ENCODE results near the gene ZBTB8A.

ZBTB8A gene

DNA sequence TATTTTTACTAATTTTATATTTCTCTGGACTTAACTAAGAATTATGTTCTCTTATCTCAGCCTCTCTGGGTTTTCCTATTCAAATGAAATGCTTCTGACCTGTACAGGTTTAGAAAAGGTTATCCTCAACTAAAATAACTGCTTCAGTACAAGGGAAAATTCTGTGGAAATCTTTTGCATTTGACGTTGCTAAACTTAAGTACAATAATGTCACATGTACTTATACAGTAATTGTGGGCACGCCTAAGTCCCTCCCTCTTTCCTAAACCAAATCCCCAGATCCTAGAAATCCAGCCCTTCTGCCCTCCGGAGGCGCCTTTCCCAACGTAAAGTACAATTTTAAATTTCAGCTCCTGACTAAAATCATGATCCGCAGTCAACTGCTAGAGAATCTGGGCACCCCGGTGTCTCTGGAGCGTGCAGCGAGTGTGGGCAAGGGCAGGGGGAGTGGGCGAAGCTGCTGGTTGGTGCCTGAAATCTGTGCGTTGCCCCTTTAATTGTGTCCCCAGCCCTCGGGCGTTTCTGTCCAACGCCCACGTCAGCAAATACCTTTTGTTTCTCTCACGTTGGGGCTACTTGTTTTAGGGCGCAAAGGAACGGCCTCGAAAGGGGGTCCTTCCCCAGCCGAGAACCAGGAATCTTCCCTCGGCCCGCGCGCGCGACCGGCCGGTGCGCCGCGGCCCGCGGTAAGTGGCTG is at the start of gene ZBTB8A:
TSS of gene ZBTB8A (plus strand) at position 541 of the 697 bp plus-strand sequence. CDS start 53,505 bp downstream, outside the sequence.
- no peak for TF ChIP-seq ISL1 (CRISPR knock-in tag; IDR thresholded peaks at IDR 0.05)
- TF ChIP-seq ZFP30 (CRISPR knock-in tag; IDR thresholded peaks at IDR 0.05): no peak
- TF ChIP-seq ZNF70 (CRISPR knock-in tag; IDR thresholded peaks at IDR 0.05): no peak
- TF ChIP-seq, protein P1, sequence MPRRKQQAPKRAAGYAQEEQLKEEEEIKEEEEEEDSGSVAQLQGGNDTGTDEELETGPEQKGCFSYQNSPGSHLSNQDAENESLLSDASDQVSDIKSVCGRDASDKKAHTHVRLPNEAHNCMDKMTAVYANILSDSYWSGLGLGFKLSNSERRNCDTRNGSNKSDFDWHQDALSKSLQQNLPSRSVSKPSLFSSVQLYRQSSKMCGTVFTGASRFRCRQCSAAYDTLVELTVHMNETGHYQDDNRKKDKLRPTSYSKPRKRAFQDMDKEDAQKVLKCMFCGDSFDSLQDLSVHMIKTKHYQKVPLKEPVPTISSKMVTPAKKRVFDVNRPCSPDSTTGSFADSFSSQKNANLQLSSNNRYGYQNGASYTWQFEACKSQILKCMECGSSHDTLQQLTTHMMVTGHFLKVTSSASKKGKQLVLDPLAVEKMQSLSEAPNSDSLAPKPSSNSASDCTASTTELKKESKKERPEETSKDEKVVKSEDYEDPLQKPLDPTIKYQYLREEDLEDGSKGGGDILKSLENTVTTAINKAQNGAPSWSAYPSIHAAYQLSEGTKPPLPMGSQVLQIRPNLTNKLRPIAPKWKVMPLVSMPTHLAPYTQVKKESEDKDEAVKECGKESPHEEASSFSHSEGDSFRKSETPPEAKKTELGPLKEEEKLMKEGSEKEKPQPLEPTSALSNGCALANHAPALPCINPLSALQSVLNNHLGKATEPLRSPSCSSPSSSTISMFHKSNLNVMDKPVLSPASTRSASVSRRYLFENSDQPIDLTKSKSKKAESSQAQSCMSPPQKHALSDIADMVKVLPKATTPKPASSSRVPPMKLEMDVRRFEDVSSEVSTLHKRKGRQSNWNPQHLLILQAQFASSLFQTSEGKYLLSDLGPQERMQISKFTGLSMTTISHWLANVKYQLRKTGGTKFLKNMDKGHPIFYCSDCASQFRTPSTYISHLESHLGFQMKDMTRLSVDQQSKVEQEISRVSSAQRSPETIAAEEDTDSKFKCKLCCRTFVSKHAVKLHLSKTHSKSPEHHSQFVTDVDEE (CRISPR knock-in tag; IDR thresholded peaks at IDR 0.05): no peak
- TF ChIP-seq ZNF565 (CRISPR knock-in tag; conservative IDR thresholded peaks at IDR 0.05; ENCODE audit: low read depth): no peak
- no peak for TF ChIP-seq POU6F1 (CRISPR knock-in tag; IDR thresholded peaks at IDR 0.05; ENCODE audit: borderline replicate concordance, low read depth)
- no peak for TF ChIP-seq TCF4 (CRISPR knock-in tag; IDR thresholded peaks at IDR 0.05; ENCODE audit: borderline replicate concordance)
- TF ChIP-seq ESRRG (CRISPR knock-in tag; IDR thresholded peaks at IDR 0.05): no peak
- TF ChIP-seq ZC3H10 (CRISPR knock-in tag; IDR thresholded peaks at IDR 0.05): no peak
- no peak for TF ChIP-seq GLIS3 (CRISPR knock-in tag; IDR thresholded peaks at IDR 0.05)
- TF ChIP-seq TOX (CRISPR knock-in tag; IDR thresholded peaks at IDR 0.05; ENCODE audit: borderline replicate concordance): no peak
- no peak for TF ChIP-seq ZFP3 (CRISPR knock-in tag; IDR thresholded peaks at IDR 0.05)
- no peak for TF ChIP-seq SNAI2 (CRISPR knock-in tag; IDR thresholded peaks at IDR 0.05)
- no peak for TF ChIP-seq ARNTL (CRISPR knock-in tag; IDR thresholded peaks at IDR 0.05; ENCODE audit: borderline replicate concordance, low read depth)
- no peak for TF ChIP-seq ZNF8 (CRISPR knock-in tag; IDR thresholded peaks at IDR 0.05)
- no peak for TF ChIP-seq OSR1 (CRISPR knock-in tag; IDR thresholded peaks at IDR 0.05)
- TF ChIP-seq PATZ1 (CRISPR knock-in tag; IDR thresholded peaks at IDR 0.05; ENCODE audit: borderline replicate concordance): no peak
- TF ChIP-seq, protein P2, sequence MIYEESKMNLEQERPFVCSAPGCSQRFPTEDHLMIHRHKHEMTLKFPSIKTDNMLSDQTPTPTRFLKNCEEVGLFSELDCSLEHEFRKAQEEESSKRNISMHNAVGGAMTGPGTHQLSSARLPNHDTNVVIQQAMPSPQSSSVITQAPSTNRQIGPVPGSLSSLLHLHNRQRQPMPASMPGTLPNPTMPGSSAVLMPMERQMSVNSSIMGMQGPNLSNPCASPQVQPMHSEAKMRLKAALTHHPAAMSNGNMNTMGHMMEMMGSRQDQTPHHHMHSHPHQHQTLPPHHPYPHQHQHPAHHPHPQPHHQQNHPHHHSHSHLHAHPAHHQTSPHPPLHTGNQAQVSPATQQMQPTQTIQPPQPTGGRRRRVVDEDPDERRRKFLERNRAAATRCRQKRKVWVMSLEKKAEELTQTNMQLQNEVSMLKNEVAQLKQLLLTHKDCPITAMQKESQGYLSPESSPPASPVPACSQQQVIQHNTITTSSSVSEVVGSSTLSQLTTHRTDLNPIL (CRISPR knock-in tag; IDR thresholded peaks at IDR 0.05; ENCODE audit: low read depth): no peak
- TF ChIP-seq, protein P3, sequence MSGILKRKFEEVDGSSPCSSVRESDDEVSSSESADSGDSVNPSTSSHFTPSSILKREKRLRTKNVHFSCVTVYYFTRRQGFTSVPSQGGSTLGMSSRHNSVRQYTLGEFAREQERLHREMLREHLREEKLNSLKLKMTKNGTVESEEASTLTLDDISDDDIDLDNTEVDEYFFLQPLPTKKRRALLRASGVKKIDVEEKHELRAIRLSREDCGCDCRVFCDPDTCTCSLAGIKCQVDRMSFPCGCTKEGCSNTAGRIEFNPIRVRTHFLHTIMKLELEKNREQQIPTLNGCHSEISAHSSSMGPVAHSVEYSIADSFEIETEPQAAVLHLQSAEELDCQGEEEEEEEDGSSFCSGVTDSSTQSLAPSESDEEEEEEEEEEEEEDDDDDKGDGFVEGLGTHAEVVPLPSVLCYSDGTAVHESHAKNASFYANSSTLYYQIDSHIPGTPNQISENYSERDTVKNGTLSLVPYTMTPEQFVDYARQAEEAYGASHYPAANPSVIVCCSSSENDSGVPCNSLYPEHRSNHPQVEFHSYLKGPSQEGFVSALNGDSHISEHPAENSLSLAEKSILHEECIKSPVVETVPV (CRISPR knock-in tag; IDR thresholded peaks at IDR 0.05): no peak
- ATAC-seq: peak; percentile 77

DNA sequence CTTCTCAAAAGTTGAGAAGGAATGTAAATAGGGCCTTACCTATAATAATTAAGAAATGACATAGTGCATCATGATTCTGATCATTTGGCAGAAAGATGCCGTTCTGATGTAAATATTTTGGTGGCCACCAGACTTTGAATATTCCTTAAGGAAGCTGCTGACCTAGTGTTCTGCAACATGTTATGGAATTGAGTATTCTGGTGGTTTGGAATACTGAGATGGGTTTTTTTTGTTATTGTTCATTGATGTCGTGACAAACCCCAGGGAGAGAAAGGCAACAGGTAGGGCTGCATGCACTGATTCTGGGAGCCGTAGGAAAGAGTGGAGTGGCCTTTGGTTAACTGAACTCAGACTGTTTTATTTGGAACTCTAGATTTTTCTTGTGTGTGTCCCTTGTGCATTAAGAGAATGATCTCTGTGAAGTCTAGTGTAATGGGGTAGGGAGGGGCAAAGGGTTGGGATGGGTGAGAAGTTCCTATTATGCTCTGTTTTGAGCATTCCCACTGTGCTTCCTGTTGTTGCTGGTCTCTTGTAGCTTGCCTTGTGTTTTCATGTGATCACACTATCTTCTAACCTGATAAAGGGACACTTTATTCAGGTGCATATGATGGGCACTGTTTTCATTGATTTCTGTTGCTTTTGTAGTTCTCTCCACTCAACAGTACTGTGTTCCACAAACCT is 49.3 kb upstream of the ZBTB8A start:
- no peak for ATAC-seq
- TF ChIP-seq, protein P3 (CRISPR knock-in tag; IDR thresholded peaks at IDR 0.05): no peak
- no peak for TF ChIP-seq TOX (CRISPR knock-in tag; IDR thresholded peaks at IDR 0.05; ENCODE audit: borderline replicate concordance)
- TF ChIP-seq ZFP30 (CRISPR knock-in tag; IDR thresholded peaks at IDR 0.05): no peak
- no peak for TF ChIP-seq POU6F1 (CRISPR knock-in tag; IDR thresholded peaks at IDR 0.05; ENCODE audit: borderline replicate concordance, low read depth)
- TF ChIP-seq, protein P2 (CRISPR knock-in tag; IDR thresholded peaks at IDR 0.05; ENCODE audit: low read depth): no peak
- TF ChIP-seq OSR1 (CRISPR knock-in tag; IDR thresholded peaks at IDR 0.05): no peak
- no peak for TF ChIP-seq RARB (CRISPR knock-in tag; IDR thresholded peaks at IDR 0.05)
- no peak for TF ChIP-seq CSDC2 (CRISPR knock-in tag; IDR thresholded peaks at IDR 0.05)
- no peak for TF ChIP-seq ZC3H10 (CRISPR knock-in tag; IDR thresholded peaks at IDR 0.05)

Measured in SK-N-SH treated with all-trans-retinoic acid at 6 μM for 48 hours (cell line).